ENCODE measurements around the gene PSD2.

The PSD2 gene

GRCh38 chr5:139752506-139753473, 42.8 kb upstream of the PSD2 start:
- no peak overlapping the region for H3K4me3 ChIP-seq (ENCODE audit: low read depth, low read length)
- TF ChIP-seq CTCF (IDR thresholded peaks at IDR 0.05; ENCODE audit: borderline replicate concordance, insufficient read depth, low read depth, low read length) = no peak

GRCh38 chr5:139755892-139756671, 39.5 kb upstream of the PSD2 start:
- no peak overlapping the region for H3K4me3 ChIP-seq (ENCODE audit: low read depth, low read length)

GRCh38 chr5:139756971-139757370, 38.6 kb upstream of the PSD2 start:
- no peak for TF ChIP-seq CTCF (IDR thresholded peaks at IDR 0.05; ENCODE audit: borderline replicate concordance, insufficient read depth, low read depth, low read length)
- no peak overlapping the region for H3K4me3 ChIP-seq (ENCODE audit: low read depth, low read length)

More at GRCh38 chr5:139755892-139756671, 39.5 kb upstream of the PSD2 start:
- TF ChIP-seq CTCF (IDR thresholded peaks at IDR 0.05; ENCODE audit: borderline replicate concordance, insufficient read depth, low read depth, low read length) = no peak

- TF ChIP-seq CTCF (IDR thresholded peaks at IDR 0.05; ENCODE audit: borderline replicate concordance, insufficient read depth, low read depth, low read length) = no peak
- H3K4me3 ChIP-seq (ENCODE audit: low read depth, low read length) = no peak overlapping the region
Observed at GRCh38 chr5:139757727-139758509, 37.7 kb upstream of the PSD2 start.

- TF ChIP-seq CTCF (IDR thresholded peaks at IDR 0.05; ENCODE audit: borderline replicate concordance, insufficient read depth, low read depth, low read length) = no peak
- no peak overlapping the region for H3K4me3 ChIP-seq (ENCODE audit: low read depth, low read length)
Observed at GRCh38 chr5:139758510-139759075, 37.0 kb upstream of the PSD2 start.

GRCh38 chr5:139759219-139759721, 36.3 kb upstream of the PSD2 start:
- no peak overlapping the region for H3K4me3 ChIP-seq (ENCODE audit: low read depth, low read length)
- TF ChIP-seq CTCF (IDR thresholded peaks at IDR 0.05; ENCODE audit: borderline replicate concordance, insufficient read depth, low read depth, low read length) = no peak
